ENCODE data around the gene OR13C4. TPM values are rescaled to one million over a fixed set of nuclear protein-coding genes. Genes with fewer than 3 reads are reported as not detected.

OR13C4 gene
- not detected for polyA plus RNA-seq (2013, experiment 1 of 2)
- not detected for polyA plus RNA-seq (2013, experiment 2 of 2)

GRCh38 chr9:104527109-104527508 lies at the start of gene OR13C4:
Gene OR13C4 (minus strand): TSS chr9:104527209. CDS start chr9:104527209, 0 bp downstream.
- Histone ChIP-seq H3K27me3 (ENCODE audit: insufficient read depth, low read length) (no peaks in the 10 kb centered on the region), H3K36me3 (ENCODE audit: insufficient read depth, low read length) (no peaks in the 10 kb centered on the region), H3K4me3 (ENCODE audit: low read length) (no peak within 1 kb of the TSS), H3K27ac (ENCODE audit: low read depth, low read length) (no peak within 1 kb of the TSS), H3K4me1 (ENCODE audit: insufficient read depth, low read length) (no peaks in the 10 kb centered on the region), H3K9me3 (ENCODE audit: insufficient read depth, low read depth, low read length) (0 out of 2 replicates have a peak, but pooled peaks cover 5% of the 10 kb centered on the region), H3K9ac (ENCODE audit: low read depth, low read length) (no peak within 1 kb of the TSS)

- no peak overlapping the region for H3K9ac ChIP-seq (ENCODE audit: low read depth, low read length)
- no peak overlapping the region for H3K27ac ChIP-seq (ENCODE audit: low read depth, low read length)
- H3K4me1 ChIP-seq (ENCODE audit: insufficient read depth, low read length) = no peaks in the 10 kb centered on the region
- no peak overlapping the region for H3K4me3 ChIP-seq (ENCODE audit: low read length)
- 77% methylated on average over 2 of the region's 2 CpGs for WGBS
- no peaks in the 10 kb centered on the region for H3K36me3 ChIP-seq (ENCODE audit: insufficient read depth, low read length)
- no peaks in the 10 kb centered on the region for H3K27me3 ChIP-seq (ENCODE audit: insufficient read depth, low read length)
- H3K9me3 ChIP-seq (ENCODE audit: insufficient read depth, low read depth, low read length) = peaks cover 6% of the 10 kb centered on the region; the same call in 1 of the 2 replicates
Measured at GRCh38 chr9:104575456-104575855, 48.4 kb upstream of the OR13C4 start.

- H3K36me3 ChIP-seq (ENCODE audit: insufficient read depth, low read length) = no peaks in the 10 kb centered on the region
- H3K9me3 ChIP-seq (ENCODE audit: insufficient read depth, low read depth, low read length) = peaks cover 6% of the 10 kb centered on the region; the same call in 1 of the 2 replicates
- no peak overlapping the region for H3K27ac ChIP-seq (ENCODE audit: low read depth, low read length)
- no peak overlapping the region for H3K4me3 ChIP-seq (ENCODE audit: low read length)
- WGBS = no CpG with 5 or more reads among the region's 1 CpG
- no peaks in the 10 kb centered on the region for H3K27me3 ChIP-seq (ENCODE audit: insufficient read depth, low read length)
- H3K4me1 ChIP-seq (ENCODE audit: insufficient read depth, low read length) = no peaks in the 10 kb centered on the region
- H3K9ac ChIP-seq (ENCODE audit: low read depth, low read length) = no peak overlapping the region
Measured at GRCh38 chr9:104572612-104573011, 45.6 kb upstream of the OR13C4 start.

GRCh38 chr9:104568868-104569267 lies 41.9 kb upstream of the OR13C4 start, which contains the start of gene OR13C8:
Gene OR13C8 (plus strand): TSS chr9:104569168. CDS start chr9:104569168, 0 bp downstream.
- no peaks in the 10 kb centered on the region for H3K27me3 ChIP-seq (ENCODE audit: insufficient read depth, low read length)
- no peak within 1 kb of the TSS for H3K27ac ChIP-seq (ENCODE audit: low read depth, low read length)
- no peak within 1 kb of the TSS for H3K9ac ChIP-seq (ENCODE audit: low read depth, low read length)
- H3K4me3 ChIP-seq (ENCODE audit: low read length) = no peak within 1 kb of the TSS
- 94% methylated on average over 4 of the region's 4 CpGs for WGBS
- no peaks in the 10 kb centered on the region for H3K36me3 ChIP-seq (ENCODE audit: insufficient read depth, low read length)
- H3K9me3 ChIP-seq (ENCODE audit: insufficient read depth, low read depth, low read length) = peaks cover 6% of the 10 kb centered on the region; the same call in 1 of the 2 replicates
- no peaks in the 10 kb centered on the region for H3K4me1 ChIP-seq (ENCODE audit: insufficient read depth, low read length)

GRCh38 chr9:104564358-104564757 lies 37.3 kb upstream of the OR13C4 start:
- Histone ChIP-seq H3K36me3 (ENCODE audit: insufficient read depth, low read length) (no peaks in the 10 kb centered on the region), H3K9ac (ENCODE audit: low read depth, low read length) (no peak overlapping the region), H3K9me3 (ENCODE audit: insufficient read depth, low read depth, low read length) (no peaks in the 10 kb centered on the region), H3K4me3 (ENCODE audit: low read length) (no peak overlapping the region), H3K4me1 (ENCODE audit: insufficient read depth, low read length) (no peaks in the 10 kb centered on the region), H3K27ac (ENCODE audit: low read depth, low read length) (no peak overlapping the region), H3K27me3 (ENCODE audit: insufficient read depth, low read length) (no peaks in the 10 kb centered on the region)
- WGBS = 66% methylated on average over 1 of the region's 1 CpG

GRCh38 chr9:104556830-104557634 lies 30.0 kb upstream of the OR13C4 start:
- no peak overlapping the region for H3K9ac ChIP-seq (ENCODE audit: low read depth, low read length)
- no peak overlapping the region for H3K27ac ChIP-seq (ENCODE audit: low read depth, low read length)
- no peaks in the 10 kb centered on the region for H3K27me3 ChIP-seq (ENCODE audit: insufficient read depth, low read length)
- no peaks in the 10 kb centered on the region for H3K9me3 ChIP-seq (ENCODE audit: insufficient read depth, low read depth, low read length)
- H3K4me1 ChIP-seq (ENCODE audit: insufficient read depth, low read length) = no peaks in the 10 kb centered on the region
- no peak overlapping the region for H3K4me3 ChIP-seq (ENCODE audit: low read length)
- H3K36me3 ChIP-seq (ENCODE audit: insufficient read depth, low read length) = no peaks in the 10 kb centered on the region
- 84% methylated on average over 8 of the region's 8 CpGs for WGBS

GRCh38 chr9:104555521-104555920 lies 28.5 kb upstream of the OR13C4 start:
- Histone ChIP-seq H3K27ac (ENCODE audit: low read depth, low read length) (no peak overlapping the region), H3K4me3 (ENCODE audit: low read length) (no peak overlapping the region), H3K9me3 (ENCODE audit: insufficient read depth, low read depth, low read length) (no peaks in the 10 kb centered on the region), H3K36me3 (ENCODE audit: insufficient read depth, low read length) (no peaks in the 10 kb centered on the region), H3K9ac (ENCODE audit: low read depth, low read length) (no peak overlapping the region), H3K27me3 (ENCODE audit: insufficient read depth, low read length) (no peaks in the 10 kb centered on the region), H3K4me1 (ENCODE audit: insufficient read depth, low read length) (no peaks in the 10 kb centered on the region)
- no CpG with 5 or more reads among the region's 1 CpG for WGBS

- Histone ChIP-seq H3K9me3 (ENCODE audit: insufficient read depth, low read depth, low read length) (no peaks in the 10 kb centered on the region), H3K4me3 (ENCODE audit: low read length) (no peak overlapping the region), H3K27me3 (ENCODE audit: insufficient read depth, low read length) (no peaks in the 10 kb centered on the region), H3K36me3 (ENCODE audit: insufficient read depth, low read length) (no peaks in the 10 kb centered on the region), H3K9ac (ENCODE audit: low read depth, low read length) (no peak overlapping the region), H3K4me1 (ENCODE audit: insufficient read depth, low read length) (no peaks in the 10 kb centered on the region), H3K27ac (ENCODE audit: low read depth, low read length) (no peak overlapping the region)
- no CpG with 5 or more reads among the region's 1 CpG for WGBS
Measured at GRCh38 chr9:104553261-104553660, 26.3 kb upstream of the OR13C4 start.

GRCh38 chr9:104544644-104545043 lies 17.6 kb upstream of the OR13C4 start:
- no peaks in the 10 kb centered on the region for H3K36me3 ChIP-seq (ENCODE audit: insufficient read depth, low read length)
- no peaks in the 10 kb centered on the region for H3K9me3 ChIP-seq (ENCODE audit: insufficient read depth, low read depth, low read length)
- no peak overlapping the region for H3K4me3 ChIP-seq (ENCODE audit: low read length)
- 92% methylated on average over 4 of the region's 4 CpGs for WGBS
- H3K27ac ChIP-seq (ENCODE audit: low read depth, low read length) = no peak overlapping the region
- no peaks in the 10 kb centered on the region for H3K4me1 ChIP-seq (ENCODE audit: insufficient read depth, low read length)
- H3K27me3 ChIP-seq (ENCODE audit: insufficient read depth, low read length) = no peaks in the 10 kb centered on the region
- H3K9ac ChIP-seq (ENCODE audit: low read depth, low read length) = no peak overlapping the region

- H3K36me3 ChIP-seq (ENCODE audit: insufficient read depth, low read length) = no peaks in the 10 kb centered on the region
- 63% methylated on average over 1 of the region's 1 CpG for WGBS
- H3K4me3 ChIP-seq (ENCODE audit: low read length) = no peak overlapping the region
- no peaks in the 10 kb centered on the region for H3K4me1 ChIP-seq (ENCODE audit: insufficient read depth, low read length)
- H3K9me3 ChIP-seq (ENCODE audit: insufficient read depth, low read depth, low read length) = no peaks in the 10 kb centered on the region
- no peak overlapping the region for H3K27ac ChIP-seq (ENCODE audit: low read depth, low read length)
- H3K27me3 ChIP-seq (ENCODE audit: insufficient read depth, low read length) = no peaks in the 10 kb centered on the region
- no peak overlapping the region for H3K9ac ChIP-seq (ENCODE audit: low read depth, low read length)
Measured at GRCh38 chr9:104539275-104539674, 12.3 kb upstream of the OR13C4 start.

GRCh38 chr9:104536756-104537155 lies 9.7 kb upstream of the OR13C4 start, which contains the start of gene OR13C3:
Gene OR13C3 (minus strand): TSS chr9:104536856. CDS start chr9:104536723, 133 bp downstream.
- Histone ChIP-seq H3K4me3 (ENCODE audit: low read length) (no peak within 1 kb of the TSS), H3K27me3 (ENCODE audit: insufficient read depth, low read length) (no peaks in the 10 kb centered on the region), H3K9ac (ENCODE audit: low read depth, low read length) (no peak within 1 kb of the TSS), H3K27ac (ENCODE audit: low read depth, low read length) (no peak within 1 kb of the TSS), H3K4me1 (ENCODE audit: insufficient read depth, low read length) (no peaks in the 10 kb centered on the region), H3K36me3 (ENCODE audit: insufficient read depth, low read length) (no peaks in the 10 kb centered on the region), H3K9me3 (ENCODE audit: insufficient read depth, low read depth, low read length) (no peaks in the 10 kb centered on the region)
- 94% methylated on average over 5 of the region's 5 CpGs for WGBS
